HepG2 (cell line): ENCODE data around the gene XPO5. TPM values are rescaled to one million over a fixed set of nuclear protein-coding genes. Genes with fewer than 3 reads are reported as not detected.
A peak's percentile ranks its signal among the peaks of the same experiment; 100 is the strongest.

Experiments
- BCL3 ChIP-seq: sonication (generic); formaldehyde crosslinking; IDR thresholded peaks from 2 replicates; pipeline ENCODE4 v1.5.1; 2020; ENCODE audit warnings: mild to moderate bottlenecking, missing genetic modification reagents, moderate library complexity
- GABPA ChIP-seq, 2 experiments: IDR thresholded peaks; 2 replicates each; pipeline ENCODE4 v1.6.1; 2011 to 2016; ENCODE audit warnings: low read depth in 2 of 2, low read length in 1 of 2, missing biosample characterization in 1 of 2, missing genetic modification characterization in 1 of 2
- HMGXB4 ChIP-seq, 2 experiments: sonication (generic) in 1 of 2; formaldehyde crosslinking in 1 of 2; IDR thresholded peaks; 2 replicates each; pipeline versions ENCODE4 v1.4.0 to v1.6.1; 2018 to 2020; ENCODE audit warnings: missing genetic modification reagents in 2 of 2, borderline replicate concordance in 1 of 2, low read depth in 1 of 2, mild to moderate bottlenecking in 1 of 2, missing biosample characterization in 1 of 2
- HNRNPK ChIP-seq: fragments of 200-400 bp; formaldehyde crosslinking; IDR thresholded peaks from 2 replicates; pipeline ENCODE4 v1.6.1; 2018; ENCODE audit warnings: low read length, low read depth, moderate library complexity, mild to moderate bottlenecking; ENCODE audit not compliant: poor library complexity, severe bottlenecking
- HOXA5 ChIP-seq: sonication (generic); formaldehyde crosslinking; IDR thresholded peaks from 2 replicates; pipeline ENCODE4 v1.4.0; 2020; ENCODE audit warnings: missing genetic modification reagents
- KAT8 ChIP-seq: IDR thresholded peaks from 2 replicates; pipeline ENCODE4 v1.6.1; 2016; ENCODE audit warnings: missing genetic modification reagents, missing compliant biosample characterization
- MIER3 ChIP-seq: IDR thresholded peaks from 2 replicates; pipeline ENCODE4 v1.6.1; 2016; ENCODE audit warnings: missing compliant biosample characterization, borderline replicate concordance
- NFYC ChIP-seq: IDR thresholded peaks from 2 replicates; pipeline ENCODE4 v1.6.1; 2016; ENCODE audit warnings: missing genetic modification reagents, missing compliant biosample characterization
- SUZ12 ChIP-seq: fragments of 150-350 bp; IDR thresholded peaks from 2 replicates; pipeline ENCODE4 v1.6.1; 2014; ENCODE audit warnings: low read depth, low read length
- TGIF2 ChIP-seq: IDR thresholded peaks from 2 replicates; pipeline ENCODE4 v1.6.1; 2016; ENCODE audit warnings: control low read depth, missing compliant biosample characterization
- TP53 ChIP-seq: sonication (generic); formaldehyde crosslinking; conservative IDR thresholded peaks from 2 replicates; pipeline ENCODE4 v1.4.0; 2020; ENCODE audit warnings: missing genetic modification reagents
- TSC22D2 ChIP-seq: sonication (generic); formaldehyde crosslinking; IDR thresholded peaks from 2 replicates; pipeline ENCODE4 v1.5.1; 2020; ENCODE audit warnings: missing genetic modification reagents, mild to moderate bottlenecking, borderline replicate concordance
- YY1 ChIP-seq: IDR thresholded peaks from 2 replicates; pipeline ENCODE4 v1.6.1; 2011; ENCODE audit warnings: low read length, low read depth, moderate library complexity, mild to moderate bottlenecking; ENCODE audit not compliant: insufficient read depth, insufficient replicate concordance
- ZNF160 ChIP-seq: sonication (generic); formaldehyde crosslinking; IDR thresholded peaks from 2 replicates; pipeline ENCODE4 v1.8.0; 2022; ENCODE audit warnings: mild to moderate bottlenecking, inconsistent platforms, missing genetic modification reagents
- ZNF333 ChIP-seq: sonication (generic); formaldehyde crosslinking; IDR thresholded peaks from 2 replicates; pipeline ENCODE4 v1.4.0; 2020; ENCODE audit warnings: mild to moderate bottlenecking, missing genetic modification reagents, borderline replicate concordance
- ZNF34 ChIP-seq: sonication (generic); formaldehyde crosslinking; IDR thresholded peaks from 2 replicates; pipeline ENCODE4 v1.4.0; 2020; ENCODE audit warnings: mild to moderate bottlenecking, missing genetic modification reagents, borderline replicate concordance
- ZNF383 ChIP-seq: sonication (generic); formaldehyde crosslinking; IDR thresholded peaks from 2 replicates; pipeline ENCODE4 v1.4.0; 2020; ENCODE audit warnings: missing genetic modification reagents, mild to moderate bottlenecking, borderline replicate concordance
- ZNF468 ChIP-seq: sonication (generic); formaldehyde crosslinking; IDR thresholded peaks from 2 replicates; pipeline ENCODE4 v1.8.0; 2022; ENCODE audit warnings: mild to moderate bottlenecking, moderate library complexity, missing genetic modification reagents
- ZNF615 ChIP-seq: sonication (generic); formaldehyde crosslinking; IDR thresholded peaks from 2 replicates; pipeline ENCODE4 v1.5.0; 2020; ENCODE audit warnings: mild to moderate bottlenecking, missing genetic modification reagents, borderline replicate concordance
- polyA plus RNA-seq, 8 experiments: library from polyadenylated mRNA; depleted of rRNA in 3 of 8; stranded (reverse) in 7 of 8; unstranded in 1 of 8; fragments of >200 nt; fragmentation: Illumina TruSeq in 4 of 8; extraction: Trizol in 4 of 8; gene quantifications; 2 replicates each; pipeline versions ENCODE4 v1.2.1 to v1.2.3, GENCODE V29; 2011 to 2016; ENCODE audit warnings: low read depth in 4 of 8, missing spikeins in 1 of 8, mixed read lengths in 1 of 8; ENCODE audit not compliant: insufficient read depth in 1 of 8
- total RNA-seq, 5 experiments: library from RNA; depleted of rRNA; stranded (reverse); fragments of >200 nt; fragmentation: Illumina TruSeq; extraction: Trizol; gene quantifications; 2 replicates each; pipeline ENCODE4 v1.2.3, GENCODE V29; 2016; ENCODE audit warnings: low read depth in 1 of 5
- TF ChIP-seq, protein P1 (sequence below): sonication (generic); formaldehyde crosslinking; IDR thresholded peaks from 2 replicates; pipeline ENCODE4 v1.5.0; 2020; ENCODE audit warnings: mild to moderate bottlenecking, missing genetic modification reagents, borderline replicate concordance
- TF ChIP-seq, protein P2 (sequence below): IDR thresholded peaks from 2 replicates; pipeline ENCODE4 v1.6.1; 2016; ENCODE audit warnings: low read depth, borderline replicate concordance

Gene XPO5
- total and polyA plus RNA-seq, 2 of the 13 experiments (the other 11 are each of a cell fraction or from before 2014, with no cell fraction given), result 52.2 to 68.0 TPM

GRCh38 chr6:43509984-43510826 lies 65.6 kb downstream of the XPO5 start, which contains the start of gene LRRC73 (continued):
- TF ChIP-seq, protein P1, sequence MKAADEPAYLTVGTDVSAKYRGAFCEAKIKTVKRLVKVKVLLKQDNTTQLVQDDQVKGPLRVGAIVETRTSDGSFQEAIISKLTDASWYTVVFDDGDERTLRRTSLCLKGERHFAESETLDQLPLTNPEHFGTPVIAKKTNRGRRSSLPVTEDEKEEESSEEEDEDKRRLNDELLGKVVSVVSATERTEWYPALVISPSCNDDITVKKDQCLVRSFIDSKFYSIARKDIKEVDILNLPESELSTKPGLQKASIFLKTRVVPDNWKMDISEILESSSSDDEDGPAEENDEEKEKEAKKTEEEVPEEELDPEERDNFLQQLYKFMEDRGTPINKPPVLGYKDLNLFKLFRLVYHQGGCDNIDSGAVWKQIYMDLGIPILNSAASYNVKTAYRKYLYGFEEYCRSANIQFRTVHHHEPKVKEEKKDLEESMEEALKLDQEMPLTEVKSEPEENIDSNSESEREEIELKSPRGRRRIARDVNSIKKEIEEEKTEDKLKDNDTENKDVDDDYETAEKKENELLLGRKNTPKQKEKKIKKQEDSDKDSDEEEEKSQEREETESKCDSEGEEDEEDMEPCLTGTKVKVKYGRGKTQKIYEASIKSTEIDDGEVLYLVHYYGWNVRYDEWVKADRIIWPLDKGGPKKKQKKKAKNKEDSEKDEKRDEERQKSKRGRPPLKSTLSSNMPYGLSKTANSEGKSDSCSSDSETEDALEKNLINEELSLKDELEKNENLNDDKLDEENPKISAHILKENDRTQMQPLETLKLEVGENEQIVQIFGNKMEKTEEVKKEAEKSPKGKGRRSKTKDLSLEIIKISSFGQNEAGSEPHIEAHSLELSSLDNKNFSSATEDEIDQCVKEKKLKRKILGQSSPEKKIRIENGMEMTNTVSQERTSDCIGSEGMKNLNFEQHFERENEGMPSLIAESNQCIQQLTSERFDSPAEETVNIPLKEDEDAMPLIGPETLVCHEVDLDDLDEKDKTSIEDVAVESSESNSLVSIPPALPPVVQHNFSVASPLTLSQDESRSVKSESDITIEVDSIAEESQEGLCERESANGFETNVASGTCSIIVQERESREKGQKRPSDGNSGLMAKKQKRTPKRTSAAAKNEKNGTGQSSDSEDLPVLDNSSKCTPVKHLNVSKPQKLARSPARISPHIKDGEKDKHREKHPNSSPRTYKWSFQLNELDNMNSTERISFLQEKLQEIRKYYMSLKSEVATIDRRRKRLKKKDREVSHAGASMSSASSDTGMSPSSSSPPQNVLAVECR, result peak; percentile 96
- TF ChIP-seq ZNF333 (CRISPR knock-in tag) (0 out of 2 replicates have a peak, but pooled peaks have one; percentile 72), HNRNPK (peak; percentile 86), TP53 (CRISPR knock-in tag) (no peak), HMGXB4 (CRISPR knock-in tag; IDR thresholded peaks at IDR 0.05; ENCODE audit: borderline replicate concordance in 1 of 2, low read depth in 1 of 2) (peak in 1 of 2 experiments; percentile 51; a peak in 2 of 4 replicates), YY1 (peak; percentile 64), TGIF2 (CRISPR knock-in tag) (peak; percentile 68; the same call in 1 of the 2 replicates), KAT8 (no peak), ZNF468 (CRISPR knock-in tag) (no peak), GABPA (IDR thresholded peaks at IDR 0.05; ENCODE audit: low read depth, low read length) (no peak), GABPA (CRISPR knock-in tag; IDR thresholded peaks at IDR 0.05; ENCODE audit: low read depth) (no peak), TSC22D2 (CRISPR knock-in tag) (peak; percentile 29; the same call in 1 of the 2 replicates), SUZ12 (no peak), ZNF160 (CRISPR knock-in tag) (no peak; the same call in 1 of the 2 replicates), ZNF615 (no peak), ZNF383 (no peak), ZNF34 (no peak), HOXA5 (CRISPR knock-in tag) (no peak), NFYC (CRISPR knock-in tag) (no peak), BCL3 (CRISPR knock-in tag) (peak; percentile 91; the same call in 1 of the 2 replicates), MIER3 (no peak)
- TF ChIP-seq, protein P2, sequence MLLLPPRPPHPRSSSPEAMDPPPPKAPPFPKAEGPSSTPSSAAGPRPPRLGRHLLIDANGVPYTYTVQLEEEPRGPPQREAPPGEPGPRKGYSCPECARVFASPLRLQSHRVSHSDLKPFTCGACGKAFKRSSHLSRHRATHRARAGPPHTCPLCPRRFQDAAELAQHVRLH (CRISPR knock-in tag), result no peak
